Measurements from ENCODE around the gene LY9. TPM values are rescaled to one million over a fixed set of nuclear protein-coding genes. Genes with fewer than 3 reads are reported as not detected.
A peak's percentile ranks its signal among the peaks of the same experiment; 100 is the strongest.

Gene LY9
- total RNA-seq, 1 experiment from 2014 or later = 6.9 TPM

- no peak for TF ChIP-seq CTCF (conservative IDR thresholded peaks at IDR 0.05)
- no peak for TF ChIP-seq EZH2 (IDR thresholded peaks at IDR 0.05; ENCODE audit: low read depth)
- H3K9me3 ChIP-seq (ENCODE audit: insufficient read depth, low read depth) = no peaks in the 10 kb centered on the region
- intact Hi-C loops (cut with micrococcal nuclease; ENCODE audit: unreplicated experiment) = no loop called here
- H3K36me3 ChIP-seq (ENCODE audit: low read depth) = no peaks in the 10 kb centered on the region
- H3F3A ChIP-seq (ENCODE audit: insufficient read depth, low read depth) = peaks cover 4% of the 10 kb centered on the region; the same call in 1 of the 2 replicates
- H2AFZ ChIP-seq = 0 out of 2 replicates have a peak overlapping the region, but pooled peaks have one; percentile 15
- H3K4me3 ChIP-seq = no peak overlapping the region
- no peak overlapping the region for H3K4me2 ChIP-seq
- H3K4me1 ChIP-seq (replicated peaks; ENCODE audit: insufficient read depth) = peaks cover 16% of the 10 kb centered on the region
- no peaks in the 10 kb centered on the region for H3K79me2 ChIP-seq (ENCODE audit: low read depth)
- no peak overlapping the region for H3K27ac ChIP-seq
- H4K20me1 ChIP-seq (ENCODE audit: insufficient read depth) = no peaks in the 10 kb centered on the region
- H3K9me2 ChIP-seq (ENCODE audit: insufficient read depth) = no peaks in the 10 kb centered on the region
- no peak for DNase-seq
- no TSS peak for BruUV-seq (replicated peaks)
- peaks cover 26% of the 10 kb centered on the region for H3K27me3 ChIP-seq (ENCODE audit: insufficient read depth, low read depth)
- CTCF ChIA-PET = interaction anchor here (0.7 kb wide), 1 partner anchor 288 kb away, joined by 4 read pairs; no protein-coding TSS in a partner anchor
- POLR2A ChIA-PET (ENCODE audit: unreplicated experiment) = no interaction called here
Observed at GRCh38 chr1:160752406-160752805, 43.6 kb upstream of the LY9 start.

GRCh38 chr1:160752924-160753323 lies 43.0 kb upstream of the LY9 start:
- TF ChIP-seq EZH2 (IDR thresholded peaks at IDR 0.05; ENCODE audit: low read depth) (no peak), CTCF (conservative IDR thresholded peaks at IDR 0.05) (no peak)
- POLR2A ChIA-PET (ENCODE audit: unreplicated experiment) = no interaction called here
- no peak overlapping the region for H3K4me3 ChIP-seq
- H3K79me2 ChIP-seq (ENCODE audit: low read depth) = no peaks in the 10 kb centered on the region
- no peaks in the 10 kb centered on the region for H3K9me3 ChIP-seq (ENCODE audit: insufficient read depth, low read depth)
- H4K20me1 ChIP-seq (ENCODE audit: insufficient read depth) = no peaks in the 10 kb centered on the region
- no peak overlapping the region for H3K27ac ChIP-seq
- no peaks in the 10 kb centered on the region for H3F3A ChIP-seq (ENCODE audit: insufficient read depth, low read depth)
- H3K9me2 ChIP-seq (ENCODE audit: insufficient read depth) = no peaks in the 10 kb centered on the region
- no peak overlapping the region for H2AFZ ChIP-seq
- H3K4me2 ChIP-seq = no peak overlapping the region
- intact Hi-C loops (cut with micrococcal nuclease; ENCODE audit: unreplicated experiment) = no loop called here
- H3K4me1 ChIP-seq (replicated peaks; ENCODE audit: insufficient read depth) = peaks cover 13% of the 10 kb centered on the region
- CTCF ChIA-PET = no interaction called here
- peaks cover 26% of the 10 kb centered on the region for H3K27me3 ChIP-seq (ENCODE audit: insufficient read depth, low read depth)
- no TSS peak for BruUV-seq (replicated peaks)
- no peaks in the 10 kb centered on the region for H3K36me3 ChIP-seq (ENCODE audit: low read depth)
- no peak for DNase-seq

- intact Hi-C loops (cut with micrococcal nuclease; ENCODE audit: unreplicated experiment) = no loop called here
- Histone ChIP-seq H4K20me1 (ENCODE audit: insufficient read depth) (no peaks in the 10 kb centered on the region), H3K27me3 (ENCODE audit: insufficient read depth, low read depth) (peaks cover 26% of the 10 kb centered on the region), H2AFZ (no peak overlapping the region), H3K27ac (no peak overlapping the region), H3K4me3 (no peak overlapping the region), H3K9me2 (ENCODE audit: insufficient read depth) (no peaks in the 10 kb centered on the region), H3K9me3 (ENCODE audit: insufficient read depth, low read depth) (no peaks in the 10 kb centered on the region), H3K79me2 (ENCODE audit: low read depth) (no peaks in the 10 kb centered on the region), H3K4me2 (no peak overlapping the region), H3F3A (ENCODE audit: insufficient read depth, low read depth) (no peaks in the 10 kb centered on the region), H3K4me1 (replicated peaks; ENCODE audit: insufficient read depth) (peaks cover 7% of the 10 kb centered on the region), H3K36me3 (ENCODE audit: low read depth) (no peaks in the 10 kb centered on the region)
- no peak for TF ChIP-seq CTCF (conservative IDR thresholded peaks at IDR 0.05)
- no peak for TF ChIP-seq EZH2 (IDR thresholded peaks at IDR 0.05; ENCODE audit: low read depth)
- POLR2A ChIA-PET (ENCODE audit: unreplicated experiment) = no interaction called here
- no TSS peak for BruUV-seq (replicated peaks)
- no peak for DNase-seq
- CTCF ChIA-PET = no interaction called here
Observed at GRCh38 chr1:160753594-160753993, 42.4 kb upstream of the LY9 start.
